Measurements from ENCODE around the gene HRH3.
A peak's percentile ranks its signal among the peaks of the same experiment; 100 is the strongest.

Gene HRH3

DNA sequence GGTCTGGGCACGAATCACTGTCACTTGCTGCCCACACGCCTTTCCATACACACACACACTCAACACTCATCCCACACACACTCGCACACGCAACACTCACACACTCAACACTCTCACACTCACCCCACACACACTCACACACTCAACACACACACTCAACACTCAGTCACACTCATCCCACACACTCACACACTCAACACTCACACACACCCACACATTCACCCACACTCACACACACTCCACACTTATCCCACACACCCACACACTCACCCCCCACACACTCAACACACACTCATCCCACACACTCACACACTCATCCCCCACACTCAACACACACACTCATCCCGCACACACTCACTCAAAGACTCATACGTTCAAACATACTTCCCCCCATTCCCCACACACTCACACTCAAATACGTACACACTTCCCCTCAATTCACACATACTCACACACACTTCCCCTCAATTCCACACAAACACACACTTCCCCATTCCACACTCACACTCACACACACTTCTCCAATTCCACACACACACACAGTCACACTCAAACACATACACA is 9.0 kb upstream of the HRH3 start:
- TF ChIP-seq, protein P1, sequence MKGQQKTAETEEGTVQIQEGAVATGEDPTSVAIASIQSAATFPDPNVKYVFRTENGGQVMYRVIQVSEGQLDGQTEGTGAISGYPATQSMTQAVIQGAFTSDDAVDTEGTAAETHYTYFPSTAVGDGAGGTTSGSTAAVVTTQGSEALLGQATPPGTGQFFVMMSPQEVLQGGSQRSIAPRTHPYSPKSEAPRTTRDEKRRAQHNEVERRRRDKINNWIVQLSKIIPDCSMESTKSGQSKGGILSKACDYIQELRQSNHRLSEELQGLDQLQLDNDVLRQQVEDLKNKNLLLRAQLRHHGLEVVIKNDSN (IDR thresholded peaks at IDR 0.05) = no peak
- TF ChIP-seq YY1 (IDR thresholded peaks at IDR 0.05; ENCODE audit: low read depth) (no peak), TEAD4 (IDR thresholded peaks at IDR 0.05) (no peak), NFIC (IDR thresholded peaks at IDR 0.05) (no peak)
- TF ChIP-seq, protein P2, sequence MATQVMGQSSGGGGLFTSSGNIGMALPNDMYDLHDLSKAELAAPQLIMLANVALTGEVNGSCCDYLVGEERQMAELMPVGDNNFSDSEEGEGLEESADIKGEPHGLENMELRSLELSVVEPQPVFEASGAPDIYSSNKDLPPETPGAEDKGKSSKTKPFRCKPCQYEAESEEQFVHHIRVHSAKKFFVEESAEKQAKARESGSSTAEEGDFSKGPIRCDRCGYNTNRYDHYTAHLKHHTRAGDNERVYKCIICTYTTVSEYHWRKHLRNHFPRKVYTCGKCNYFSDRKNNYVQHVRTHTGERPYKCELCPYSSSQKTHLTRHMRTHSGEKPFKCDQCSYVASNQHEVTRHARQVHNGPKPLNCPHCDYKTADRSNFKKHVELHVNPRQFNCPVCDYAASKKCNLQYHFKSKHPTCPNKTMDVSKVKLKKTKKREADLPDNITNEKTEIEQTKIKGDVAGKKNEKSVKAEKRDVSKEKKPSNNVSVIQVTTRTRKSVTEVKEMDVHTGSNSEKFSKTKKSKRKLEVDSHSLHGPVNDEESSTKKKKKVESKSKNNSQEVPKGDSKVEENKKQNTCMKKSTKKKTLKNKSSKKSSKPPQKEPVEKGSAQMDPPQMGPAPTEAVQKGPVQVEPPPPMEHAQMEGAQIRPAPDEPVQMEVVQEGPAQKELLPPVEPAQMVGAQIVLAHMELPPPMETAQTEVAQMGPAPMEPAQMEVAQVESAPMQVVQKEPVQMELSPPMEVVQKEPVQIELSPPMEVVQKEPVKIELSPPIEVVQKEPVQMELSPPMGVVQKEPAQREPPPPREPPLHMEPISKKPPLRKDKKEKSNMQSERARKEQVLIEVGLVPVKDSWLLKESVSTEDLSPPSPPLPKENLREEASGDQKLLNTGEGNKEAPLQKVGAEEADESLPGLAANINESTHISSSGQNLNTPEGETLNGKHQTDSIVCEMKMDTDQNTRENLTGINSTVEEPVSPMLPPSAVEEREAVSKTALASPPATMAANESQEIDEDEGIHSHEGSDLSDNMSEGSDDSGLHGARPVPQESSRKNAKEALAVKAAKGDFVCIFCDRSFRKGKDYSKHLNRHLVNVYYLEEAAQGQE (IDR thresholded peaks at IDR 0.05; ENCODE audit: low read depth) = no peak

DNA sequence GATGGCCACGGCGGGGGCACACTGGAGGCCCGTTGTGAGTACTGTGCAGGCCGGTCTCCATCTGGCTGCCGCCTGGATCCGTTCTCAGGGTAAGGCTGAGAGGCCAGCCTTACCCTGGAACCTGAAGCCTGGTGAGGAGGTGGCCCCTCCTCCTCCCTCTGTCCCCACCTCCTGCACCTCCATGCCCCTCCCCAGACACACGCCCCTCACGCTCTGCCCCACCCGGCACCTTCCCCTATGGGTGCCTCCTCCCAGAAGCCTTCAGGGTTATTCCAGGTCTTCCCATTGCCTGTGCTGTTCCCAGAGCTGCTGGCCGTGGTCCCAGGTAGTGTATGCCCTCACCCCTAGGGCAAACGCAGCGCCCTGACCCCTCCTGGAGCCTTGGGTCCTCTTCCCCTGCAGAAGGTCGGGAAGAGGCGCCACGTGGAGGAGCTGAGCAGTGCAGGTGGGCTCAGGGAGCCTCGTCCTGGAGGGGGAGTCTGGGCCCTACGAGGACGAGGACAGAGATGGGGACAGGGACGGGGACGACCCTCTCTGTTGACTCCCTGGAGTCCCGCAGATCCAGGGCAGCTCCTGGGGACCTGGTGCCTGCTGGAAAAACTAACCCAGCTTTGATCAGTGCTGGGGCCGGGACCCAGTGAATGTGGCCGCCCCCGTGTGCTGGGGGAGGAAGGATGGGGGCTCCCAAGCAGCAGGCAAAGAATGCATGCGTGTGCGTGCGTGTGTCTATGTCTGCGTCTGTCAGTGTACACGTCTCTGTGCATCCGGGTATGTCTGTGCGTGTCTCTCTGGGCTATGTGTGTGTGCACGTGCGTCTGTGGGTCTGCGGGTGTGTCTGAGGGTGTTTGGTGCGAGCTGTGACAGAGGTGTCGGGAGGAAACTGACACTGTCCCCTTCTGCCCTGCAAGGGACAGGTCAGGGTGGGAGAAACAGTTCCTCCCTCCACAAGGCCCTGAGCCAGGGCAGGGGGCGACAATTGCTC is 8.2 kb upstream of the HRH3 start:
- TF ChIP-seq TAF1 (IDR thresholded peaks at IDR 0.05; ENCODE audit: low read depth) = no peak
- TF ChIP-seq, protein P3, sequence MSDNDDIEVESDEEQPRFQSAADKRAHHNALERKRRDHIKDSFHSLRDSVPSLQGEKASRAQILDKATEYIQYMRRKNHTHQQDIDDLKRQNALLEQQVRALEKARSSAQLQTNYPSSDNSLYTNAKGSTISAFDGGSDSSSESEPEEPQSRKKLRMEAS (IDR thresholded peaks at IDR 0.05) = 0 out of 2 replicates have a peak, but pooled peaks have one; percentile 20
- no peak for TF ChIP-seq NFIC (IDR thresholded peaks at IDR 0.05)

DNA sequence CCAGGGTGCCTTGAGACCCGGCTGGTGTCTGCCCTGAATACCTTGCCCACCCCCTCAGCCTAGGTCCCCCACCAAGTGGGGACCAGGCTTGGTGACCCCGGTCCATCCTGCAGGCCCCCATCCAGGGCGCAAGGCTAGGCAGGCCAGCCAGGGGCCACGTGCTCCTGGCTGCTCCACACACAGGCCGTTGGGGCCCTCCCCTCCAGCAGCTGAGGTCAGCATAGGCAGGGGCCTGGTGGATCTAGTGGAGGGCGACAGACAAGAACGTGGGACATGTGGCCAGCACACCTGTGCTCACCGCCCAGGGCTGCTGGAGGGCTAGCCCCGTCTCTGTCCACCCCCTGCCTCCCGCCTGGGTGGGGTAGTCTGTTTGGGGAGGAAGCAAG is 7.5 kb upstream of the HRH3 start:
- TF ChIP-seq FOXM1 (IDR thresholded peaks at IDR 0.05; ENCODE audit: borderline replicate concordance, low read depth) (no peak), EGR1 (IDR thresholded peaks at IDR 0.05) (no peak)
- TF ChIP-seq, protein P3 (IDR thresholded peaks at IDR 0.05) = 0 out of 2 replicates have a peak, but pooled peaks have one; percentile 3

DNA sequence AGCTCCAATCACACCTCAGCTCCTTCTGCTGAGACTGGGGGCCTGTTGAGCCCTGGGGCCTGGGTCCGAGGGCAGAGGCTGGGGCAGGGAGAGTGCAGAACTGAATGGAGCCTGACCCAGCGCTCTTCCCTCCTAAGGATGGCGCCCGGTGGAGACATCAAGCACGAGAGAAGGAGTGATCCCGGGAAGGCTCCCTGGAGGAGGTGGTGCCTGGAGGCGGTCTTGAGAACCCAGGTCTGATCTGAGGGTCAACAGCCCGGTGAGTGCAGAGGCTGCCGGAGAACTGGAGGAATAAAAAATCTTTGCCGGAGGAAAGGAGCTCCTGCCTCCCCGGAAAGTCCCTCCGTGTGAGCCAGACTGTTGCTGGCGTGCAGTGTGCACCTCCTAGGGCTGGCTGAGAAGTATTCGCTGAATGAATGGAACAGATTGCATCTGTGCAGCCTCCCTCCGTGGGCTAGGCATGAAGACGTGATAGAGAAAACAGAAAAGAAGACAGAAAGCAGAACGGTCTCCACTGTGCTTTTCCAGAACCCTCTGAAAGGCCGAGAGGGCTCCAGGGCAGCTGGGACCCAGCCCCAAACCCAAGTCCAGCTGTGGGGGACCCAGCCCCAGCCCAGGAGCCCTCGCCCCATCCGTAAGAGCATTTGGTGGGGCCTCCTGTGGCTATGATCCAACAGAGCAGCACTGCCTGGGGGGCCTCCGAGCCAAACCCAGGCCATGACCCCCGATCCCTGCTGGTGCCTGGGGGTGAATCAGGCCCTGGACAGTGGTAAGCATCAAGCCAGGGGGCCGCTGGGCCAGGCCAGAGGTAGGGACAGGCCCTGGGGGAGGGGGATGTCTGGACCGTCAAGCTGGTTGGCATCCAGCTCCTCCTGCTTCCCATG is 6.9 kb upstream of the HRH3 start:
- TF ChIP-seq RAD21 (IDR thresholded peaks at IDR 0.05; ENCODE audit: low read depth) (no peak), FOXM1 (IDR thresholded peaks at IDR 0.05; ENCODE audit: borderline replicate concordance, low read depth) (no peak)
- TF ChIP-seq, protein P2 (IDR thresholded peaks at IDR 0.05; ENCODE audit: low read depth) = no peak
- TF ChIP-seq, protein P3 (IDR thresholded peaks at IDR 0.05) = no peak

DNA sequence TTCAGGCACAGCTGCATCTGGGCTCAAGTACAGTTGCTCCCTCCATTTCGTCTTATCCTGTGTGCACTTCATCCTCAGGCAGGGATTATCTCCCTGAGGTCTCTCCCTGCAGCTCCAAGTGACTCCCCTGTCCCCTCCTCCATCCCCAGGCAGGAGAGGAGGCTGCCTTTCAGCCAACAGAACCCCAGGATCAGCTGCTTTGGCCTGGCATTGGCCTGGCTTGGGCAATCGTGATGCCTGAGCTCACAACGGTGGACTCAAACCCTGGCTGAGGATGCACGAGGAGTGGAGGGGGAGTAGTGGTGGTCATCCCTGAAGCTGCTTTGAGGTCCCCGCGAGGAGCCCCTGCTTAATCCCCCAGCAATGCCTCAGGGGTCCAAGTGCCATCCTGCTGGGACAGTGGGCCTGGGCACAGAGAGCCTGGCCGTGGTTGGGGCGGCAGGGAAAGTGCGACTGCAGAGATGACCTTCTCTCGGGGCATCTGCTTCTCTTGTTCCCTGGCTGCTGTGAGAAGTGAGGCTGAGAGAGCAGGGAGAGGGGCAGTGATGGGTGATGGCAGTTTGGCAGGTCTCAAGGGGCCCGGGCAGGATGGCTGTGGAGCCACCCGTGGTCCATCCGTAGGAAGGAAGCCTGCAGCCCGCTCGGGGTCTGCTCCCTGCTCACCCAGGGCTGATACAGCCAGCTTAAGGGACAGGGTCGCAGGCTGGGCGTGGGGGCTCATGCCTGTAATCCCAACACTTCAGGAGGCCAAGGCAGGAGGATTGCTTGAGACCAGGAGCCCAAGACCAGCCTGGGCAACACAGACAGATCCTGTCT is 6.0 kb upstream of the HRH3 start:
- TF ChIP-seq TCF12 (IDR thresholded peaks at IDR 0.05; ENCODE audit: low read depth) (no peak), FOXM1 (IDR thresholded peaks at IDR 0.05; ENCODE audit: borderline replicate concordance, low read depth) (no peak), ZBTB7A (IDR thresholded peaks at IDR 0.05; ENCODE audit: low read depth) (no peak)
- TF ChIP-seq, protein P3 (IDR thresholded peaks at IDR 0.05) = no peak

DNA sequence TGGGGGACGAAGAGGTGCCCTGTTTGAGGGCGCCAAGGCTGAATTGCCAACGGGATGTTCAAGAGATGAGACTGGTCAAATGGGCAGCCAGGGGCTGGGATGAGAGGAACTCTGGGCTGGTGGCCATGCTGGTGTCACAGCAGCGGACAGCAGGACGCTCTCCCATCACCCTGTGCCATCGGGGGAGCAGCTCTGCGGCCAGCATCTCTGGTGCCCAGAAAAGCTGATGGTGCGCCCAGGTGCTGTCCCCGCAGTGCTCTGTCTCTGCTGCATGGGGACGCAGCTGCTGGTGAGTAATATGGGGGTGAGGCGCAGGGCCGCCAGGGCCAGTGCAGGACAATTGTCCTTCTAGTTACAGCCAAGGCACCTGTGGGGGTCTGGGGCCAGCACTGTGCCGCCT is 4.9 kb upstream of the HRH3 start:
- TF ChIP-seq TCF12 (IDR thresholded peaks at IDR 0.05; ENCODE audit: low read depth) = no peak
- no peak for TF ChIP-seq RAD21 (IDR thresholded peaks at IDR 0.05; ENCODE audit: low read depth)
- TF ChIP-seq CREB1 (IDR thresholded peaks at IDR 0.05; ENCODE audit: low read depth) = no peak
- no peak for TF ChIP-seq TAF1 (IDR thresholded peaks at IDR 0.05; ENCODE audit: low read depth)
- no peak for TF ChIP-seq ZBTB7A (IDR thresholded peaks at IDR 0.05; ENCODE audit: low read depth)

Data from Ishikawa (cell line).